Transverse colon (tissue), 4 donors: Measurements from ENCODE around the gene SPTBN4.

ENCODE experiments used
- POLR2AphosphoS5 ChIP-seq, 3 donors: sonication (generic); formaldehyde crosslinking; IDR thresholded peaks; one replicate each; pipeline ENCODE4 v1.6.1; 2016; ENCODE audit warnings: antibody characterized with exemption in 3 of 3
- TF ChIP-seq, protein P1 (sequence below), 5 experiments: fragments of 200-600 bp in 3 of 5; fragments of 450-650 bp in 2 of 5; sonication (generic) in 3 of 5; IDR thresholded peaks; 1 replicate in 2 of 5; 2 replicates in 3 of 5; pipeline ENCODE4 v1.5.1; 2016 to 2017; ENCODE audit warnings: antibody characterized with exemption in 5 of 5, inconsistent platforms in 3 of 5, mild to moderate bottlenecking in 2 of 5, moderate library complexity in 1 of 5

DNA sequence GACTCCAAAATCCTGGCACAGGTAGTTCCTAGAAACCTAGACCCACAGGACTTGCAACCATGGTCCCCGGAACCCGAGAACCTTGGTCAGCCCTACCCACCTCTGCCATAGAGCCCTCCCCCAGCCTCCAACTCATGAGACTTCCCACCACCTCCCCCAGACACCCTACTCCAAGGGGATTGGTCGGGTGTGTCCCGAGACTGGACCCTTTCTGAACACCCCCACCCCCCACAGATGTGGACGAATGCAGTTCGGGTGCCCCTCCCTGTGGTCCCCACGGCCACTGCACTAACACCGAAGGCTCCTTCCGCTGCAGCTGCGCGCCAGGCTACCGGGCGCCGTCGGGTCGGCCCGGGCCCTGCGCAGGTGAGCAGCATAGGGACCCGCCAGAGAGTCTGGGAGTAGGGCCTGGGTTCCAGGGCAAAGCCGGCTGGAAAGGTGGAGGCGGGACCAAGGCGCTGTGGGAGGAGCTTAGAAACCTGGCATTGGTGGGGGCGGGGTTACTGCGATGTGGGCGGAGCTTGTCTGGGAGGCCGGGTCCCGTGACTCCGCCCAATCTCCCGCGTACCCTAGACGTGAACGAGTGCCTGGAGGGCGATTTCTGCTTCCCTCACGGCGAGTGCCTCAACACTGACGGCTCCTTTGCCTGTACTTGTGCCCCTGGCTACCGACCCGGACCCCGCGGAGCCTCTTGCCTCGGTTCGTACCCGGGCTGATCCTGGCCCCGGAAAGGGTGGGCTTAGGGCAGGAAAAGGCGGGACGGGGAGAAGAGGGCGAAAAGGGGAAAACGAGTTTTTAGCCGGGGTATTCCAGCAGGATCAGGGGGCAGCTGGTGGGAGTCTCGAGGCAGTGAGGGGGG lies 146.3 kb downstream of the SPTBN4 start:
- TF ChIP-seq, protein P1, sequence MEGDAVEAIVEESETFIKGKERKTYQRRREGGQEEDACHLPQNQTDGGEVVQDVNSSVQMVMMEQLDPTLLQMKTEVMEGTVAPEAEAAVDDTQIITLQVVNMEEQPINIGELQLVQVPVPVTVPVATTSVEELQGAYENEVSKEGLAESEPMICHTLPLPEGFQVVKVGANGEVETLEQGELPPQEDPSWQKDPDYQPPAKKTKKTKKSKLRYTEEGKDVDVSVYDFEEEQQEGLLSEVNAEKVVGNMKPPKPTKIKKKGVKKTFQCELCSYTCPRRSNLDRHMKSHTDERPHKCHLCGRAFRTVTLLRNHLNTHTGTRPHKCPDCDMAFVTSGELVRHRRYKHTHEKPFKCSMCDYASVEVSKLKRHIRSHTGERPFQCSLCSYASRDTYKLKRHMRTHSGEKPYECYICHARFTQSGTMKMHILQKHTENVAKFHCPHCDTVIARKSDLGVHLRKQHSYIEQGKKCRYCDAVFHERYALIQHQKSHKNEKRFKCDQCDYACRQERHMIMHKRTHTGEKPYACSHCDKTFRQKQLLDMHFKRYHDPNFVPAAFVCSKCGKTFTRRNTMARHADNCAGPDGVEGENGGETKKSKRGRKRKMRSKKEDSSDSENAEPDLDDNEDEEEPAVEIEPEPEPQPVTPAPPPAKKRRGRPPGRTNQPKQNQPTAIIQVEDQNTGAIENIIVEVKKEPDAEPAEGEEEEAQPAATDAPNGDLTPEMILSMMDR (IDR thresholded peaks at IDR 0.05) = no peak
- no peak for TF ChIP-seq POLR2AphosphoS5 (IDR thresholded peaks at IDR 0.05)
